GM12801 (cell line): ENCODE measurements around the gene ZRANB3.

Source experiments
- TF ChIP-seq, protein P1 (sequence below): IDR thresholded peaks from one replicate; pipeline ENCODE4 v1.5.1; 2011; ENCODE audit warnings: control low read depth; ENCODE audit not compliant: insufficient read length; ENCODE audit errors: extremely low read depth

ZRANB3 gene

DNA sequence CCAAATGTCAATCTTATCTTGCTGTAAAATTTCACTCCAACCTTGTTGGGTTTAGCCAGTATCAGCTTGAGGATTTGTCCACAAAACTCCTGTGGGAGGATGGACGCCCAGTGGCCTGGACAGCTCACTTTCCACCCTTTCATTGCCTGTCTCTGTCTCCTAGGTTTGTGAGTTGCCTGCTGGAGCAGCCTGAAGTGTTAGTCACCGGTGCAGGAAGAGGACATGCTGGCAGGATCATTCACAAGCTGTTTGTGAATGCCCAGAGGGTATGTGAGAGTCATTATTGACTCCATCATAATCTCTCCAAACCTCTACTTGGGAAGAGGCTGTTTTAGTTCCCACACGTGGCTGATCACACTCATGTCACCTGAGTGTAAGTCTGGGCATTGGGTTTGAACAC, 366.6 kb downstream of the ZRANB3 start:
- TF ChIP-seq, protein P1, sequence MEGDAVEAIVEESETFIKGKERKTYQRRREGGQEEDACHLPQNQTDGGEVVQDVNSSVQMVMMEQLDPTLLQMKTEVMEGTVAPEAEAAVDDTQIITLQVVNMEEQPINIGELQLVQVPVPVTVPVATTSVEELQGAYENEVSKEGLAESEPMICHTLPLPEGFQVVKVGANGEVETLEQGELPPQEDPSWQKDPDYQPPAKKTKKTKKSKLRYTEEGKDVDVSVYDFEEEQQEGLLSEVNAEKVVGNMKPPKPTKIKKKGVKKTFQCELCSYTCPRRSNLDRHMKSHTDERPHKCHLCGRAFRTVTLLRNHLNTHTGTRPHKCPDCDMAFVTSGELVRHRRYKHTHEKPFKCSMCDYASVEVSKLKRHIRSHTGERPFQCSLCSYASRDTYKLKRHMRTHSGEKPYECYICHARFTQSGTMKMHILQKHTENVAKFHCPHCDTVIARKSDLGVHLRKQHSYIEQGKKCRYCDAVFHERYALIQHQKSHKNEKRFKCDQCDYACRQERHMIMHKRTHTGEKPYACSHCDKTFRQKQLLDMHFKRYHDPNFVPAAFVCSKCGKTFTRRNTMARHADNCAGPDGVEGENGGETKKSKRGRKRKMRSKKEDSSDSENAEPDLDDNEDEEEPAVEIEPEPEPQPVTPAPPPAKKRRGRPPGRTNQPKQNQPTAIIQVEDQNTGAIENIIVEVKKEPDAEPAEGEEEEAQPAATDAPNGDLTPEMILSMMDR = no peak

GRCh38 chr2:135163901-135164300, 367.1 kb downstream of the ZRANB3 start:
- TF ChIP-seq, protein P1 = no peak

- TF ChIP-seq, protein P1 = no peak
These were observed 367.7 kb downstream of the ZRANB3 start for GRCh38 chr2:135163306-135163705.

DNA sequence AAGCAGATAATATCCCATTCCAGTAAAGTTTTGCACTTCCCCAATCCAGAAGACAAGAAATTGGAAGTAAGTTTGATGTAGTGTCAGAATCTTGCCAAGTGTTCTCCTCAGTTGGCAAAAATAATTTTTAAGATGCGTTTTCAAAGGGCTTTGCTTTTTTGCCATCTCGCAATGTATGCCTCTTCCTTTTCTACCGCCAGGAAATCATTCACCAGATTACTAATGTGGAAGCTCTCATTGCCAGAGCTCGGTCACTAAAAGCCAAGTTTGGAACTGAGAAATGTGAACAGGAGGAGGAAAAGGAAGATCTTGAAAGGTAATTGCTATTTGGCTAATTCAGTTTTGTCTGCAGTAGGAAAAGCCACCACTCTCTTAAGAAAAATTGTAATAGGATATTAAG, 368.2 kb downstream of the ZRANB3 start:
- TF ChIP-seq, protein P1 = no peak

DNA sequence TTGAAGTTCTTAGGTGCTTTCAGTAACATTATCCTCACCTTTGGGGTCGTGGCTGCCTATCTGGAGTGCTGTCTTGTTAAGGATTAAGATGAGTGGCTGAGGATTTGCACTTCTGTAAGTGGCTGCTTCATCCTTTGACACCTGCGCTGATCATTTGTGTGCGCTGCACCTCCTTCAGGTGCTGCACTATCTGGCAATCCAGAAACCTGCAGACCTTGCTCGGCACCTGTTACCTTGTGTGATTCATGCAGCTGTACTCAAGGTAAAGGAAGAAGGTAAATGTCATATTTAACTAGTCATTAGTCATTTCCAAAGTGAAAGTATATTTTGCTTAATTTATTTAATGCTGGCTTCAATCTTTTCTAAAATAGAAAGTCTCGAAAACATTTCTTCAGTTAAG, 368.6 kb downstream of the ZRANB3 start:
- TF ChIP-seq, protein P1 = no peak

GRCh38 chr2:135159191-135159590, 371.8 kb downstream of the ZRANB3 start:
- TF ChIP-seq, protein P1 = no peak

DNA sequence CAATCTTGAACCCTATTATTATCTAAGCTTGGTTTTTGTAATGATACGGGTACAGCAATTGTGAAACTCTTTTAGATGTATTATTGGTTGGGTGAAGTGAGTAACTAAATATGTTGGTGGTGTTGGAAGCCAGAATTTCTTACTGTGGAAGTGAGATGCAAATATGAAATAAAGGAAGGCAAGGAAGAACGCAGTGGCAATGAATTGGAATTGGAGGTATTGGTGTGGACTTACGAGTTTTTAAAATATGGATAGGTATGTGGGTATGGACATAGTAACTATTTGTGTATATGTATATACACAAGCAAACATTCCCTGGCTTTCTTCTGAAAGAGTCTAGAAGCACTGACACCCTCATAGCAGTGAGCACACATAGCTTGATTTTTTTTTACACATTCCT, 373.2 kb downstream of the ZRANB3 start:
- TF ChIP-seq, protein P1 = no peak

DNA sequence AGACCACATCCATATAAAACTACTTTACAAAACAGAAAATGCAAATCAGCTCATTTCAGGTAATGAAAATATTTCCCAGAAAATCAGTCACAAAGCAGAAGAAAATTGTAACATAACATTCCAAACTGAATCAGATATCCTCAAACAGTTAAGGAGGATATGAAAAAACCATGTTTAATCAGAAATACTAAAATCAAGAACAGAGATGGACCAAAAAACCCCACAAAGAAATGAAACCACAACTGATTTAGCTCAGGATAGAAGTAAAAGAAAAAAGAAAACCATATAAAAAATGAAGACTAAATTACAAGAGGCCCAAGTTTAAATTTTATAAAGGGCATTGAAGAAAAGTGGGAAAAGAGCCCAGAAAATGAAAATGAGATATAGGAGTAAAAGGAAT, 376.1 kb downstream of the ZRANB3 start:
- TF ChIP-seq, protein P1 = no peak
